ENCODE measurements around the gene UBE3D.
"Not testable (repeated sequence)": the region's sequence is repeated elsewhere in the genome, so short reads cannot be mapped to it uniquely, and the experiment has no call there.

The UBE3D gene

GRCh38 chr6:83042467-83043053, 23.1 kb downstream of the UBE3D start:
- H3K4me3 ChIP-seq (ENCODE audit: low read depth, low read length) = no peak overlapping the region
- TF ChIP-seq CTCF (IDR thresholded peaks at IDR 0.05; ENCODE audit: borderline replicate concordance, insufficient read depth, low read depth, low read length) = no peak

- no peak overlapping the region for H3K4me3 ChIP-seq (ENCODE audit: low read depth, low read length)
- no peak for TF ChIP-seq CTCF (IDR thresholded peaks at IDR 0.05; ENCODE audit: borderline replicate concordance, insufficient read depth, low read depth, low read length)
Observed at GRCh38 chr6:83038246-83038645, 27.4 kb downstream of the UBE3D start.

- TF ChIP-seq CTCF (IDR thresholded peaks at IDR 0.05; ENCODE audit: borderline replicate concordance, insufficient read depth, low read depth, low read length) = no peak
Observed at GRCh38 chr6:83031689-83032088, 34.0 kb downstream of the UBE3D start.

GRCh38 chr6:83019741-83020140, 45.9 kb downstream of the UBE3D start:
- H3K4me3 ChIP-seq (ENCODE audit: low read depth, low read length) = no peak overlapping the region
- TF ChIP-seq CTCF (IDR thresholded peaks at IDR 0.05; ENCODE audit: borderline replicate concordance, insufficient read depth, low read depth, low read length) = no peak

More at GRCh38 chr6:83031689-83032088, 34.0 kb downstream of the UBE3D start:
- H3K4me3 ChIP-seq (ENCODE audit: low read depth, low read length) = no peak overlapping the region

- not testable (repeated sequence) for H3K4me3 ChIP-seq (ENCODE audit: low read depth, low read length)
Observed at GRCh38 chr6:83011131-83011530, 54.5 kb downstream of the UBE3D start.

GRCh38 chr6:83008626-83009025, 57.0 kb downstream of the UBE3D start:
- no peak for TF ChIP-seq CTCF (IDR thresholded peaks at IDR 0.05; ENCODE audit: borderline replicate concordance, insufficient read depth, low read depth, low read length)
- H3K4me3 ChIP-seq (ENCODE audit: low read depth, low read length) = no peak overlapping the region

GRCh38 chr6:83006270-83006905, 59.3 kb downstream of the UBE3D start:
- H3K4me3 ChIP-seq (ENCODE audit: low read depth, low read length) = no peak overlapping the region
- no peak for TF ChIP-seq CTCF (IDR thresholded peaks at IDR 0.05; ENCODE audit: borderline replicate concordance, insufficient read depth, low read depth, low read length)

All from GM12875 (cell line).